ENCODE data around the gene EML4. TPM values are rescaled to one million over a fixed set of nuclear protein-coding genes. Genes with fewer than 3 reads are reported as not detected.

The EML4 gene
- total RNA-seq, 4 donors from 2014 or later: 14.5 to 23.2 (median 17.8) TPM

- no peaks in the 10 kb centered on the region for H3K4me1 ChIP-seq
- peaks cover 5 to 33% (median 18%) of the 10 kb centered on the region in 4 donors for H3K36me3 ChIP-seq
- H3K27ac ChIP-seq (replicated peaks in 1 of 4): no peak overlapping the region
- no peaks in the 10 kb centered on the region for H3K27me3 ChIP-seq
- no peak overlapping the region for H3K4me3 ChIP-seq
- 96% methylated on average over 6 of the region's 6 CpGs for WGBS
- no peaks in the 10 kb centered on the region for H3K9me3 ChIP-seq
- intact Hi-C loops (cut with DNase I): no loop called here
- TF ChIP-seq CTCF (IDR thresholded peaks at IDR 0.05) (no peak), EP300 (IDR thresholded peaks at IDR 0.05) (no peak), POLR2AphosphoS5 (IDR thresholded peaks at IDR 0.05) (no peak), POLR2A (IDR thresholded peaks at IDR 0.05; ENCODE audit: low read depth) (no peak)
- DNase-seq (ENCODE audit: extremely low spot score): no peak
Measured at GRCh38 chr2:42315844-42316470, 146.8 kb downstream of the EML4 start.

- Histone ChIP-seq H3K36me3 (peaks cover 5 to 33% (median 18%) of the 10 kb centered on the region in 4 donors), H3K27ac (replicated peaks in 1 of 4) (no peak overlapping the region), H3K4me3 (no peak overlapping the region), H3K9me3 (no peaks in the 10 kb centered on the region), H3K4me1 (no peaks in the 10 kb centered on the region), H3K27me3 (no peaks in the 10 kb centered on the region)
- 80% methylated on average over 3 of the region's 3 CpGs for WGBS
- intact Hi-C loops (cut with DNase I): no loop called here
- TF ChIP-seq POLR2A (IDR thresholded peaks at IDR 0.05; ENCODE audit: low read depth): no peak
- no peak for TF ChIP-seq POLR2AphosphoS5 (IDR thresholded peaks at IDR 0.05)
- no peak for TF ChIP-seq CTCF (IDR thresholded peaks at IDR 0.05)
- no peak for TF ChIP-seq EP300 (IDR thresholded peaks at IDR 0.05)
- no peak for DNase-seq (ENCODE audit: extremely low spot score)
Measured at GRCh38 chr2:42316910-42317309, 147.8 kb downstream of the EML4 start.

- Histone ChIP-seq H3K9me3 (no peaks in the 10 kb centered on the region), H3K4me3 (no peak overlapping the region), H3K27me3 (no peaks in the 10 kb centered on the region), H3K27ac (replicated peaks in 1 of 4) (no peak overlapping the region), H3K4me1 (no peaks in the 10 kb centered on the region), H3K36me3 (peaks cover 5 to 33% (median 18%) of the 10 kb centered on the region in 4 donors)
- no peak for DNase-seq (ENCODE audit: extremely low spot score)
- intact Hi-C loops (cut with DNase I): no loop called here
- 92% methylated on average over 3 of the region's 3 CpGs for WGBS
- no peak for TF ChIP-seq EP300 (IDR thresholded peaks at IDR 0.05)
- TF ChIP-seq POLR2AphosphoS5 (IDR thresholded peaks at IDR 0.05): no peak
- no peak for TF ChIP-seq CTCF (IDR thresholded peaks at IDR 0.05)
- TF ChIP-seq POLR2A (IDR thresholded peaks at IDR 0.05; ENCODE audit: low read depth): no peak
Measured at GRCh38 chr2:42317486-42317885, 148.3 kb downstream of the EML4 start.

DNA sequence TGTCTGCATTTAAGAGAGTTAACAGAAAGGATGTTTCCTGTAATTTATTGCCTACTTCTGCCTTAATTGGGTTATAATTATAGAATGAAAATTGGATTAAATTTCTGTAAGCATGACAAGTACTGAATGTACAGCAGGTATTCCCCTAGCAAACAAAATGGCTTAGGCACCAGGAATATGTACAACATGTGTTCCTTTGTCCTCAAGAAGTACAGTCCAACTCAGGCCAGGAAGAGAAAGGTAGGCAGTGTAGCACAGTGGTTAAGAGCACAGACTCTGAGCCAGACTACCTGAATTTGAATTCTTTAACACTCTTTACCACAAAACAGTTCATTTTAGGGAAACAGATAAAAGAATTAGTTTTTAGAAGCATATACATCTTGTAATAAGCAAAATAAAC is 148.8 kb downstream of the EML4 start:
- intact Hi-C loops (cut with DNase I): no loop called here
- no peaks in the 10 kb centered on the region for H3K27me3 ChIP-seq
- H3K9me3 ChIP-seq: no peaks in the 10 kb centered on the region
- DNase-seq (ENCODE audit: extremely low spot score): no peak
- no peak overlapping the region for H3K27ac ChIP-seq (replicated peaks in 1 of 4)
- no peak for TF ChIP-seq EP300 (IDR thresholded peaks at IDR 0.05)
- no peak for TF ChIP-seq POLR2A (IDR thresholded peaks at IDR 0.05; ENCODE audit: low read depth)
- TF ChIP-seq CTCF (IDR thresholded peaks at IDR 0.05): no peak
- TF ChIP-seq POLR2AphosphoS5 (IDR thresholded peaks at IDR 0.05): no peak
- H3K4me3 ChIP-seq: no peak overlapping the region
- no peaks in the 10 kb centered on the region for H3K4me1 ChIP-seq
- H3K36me3 ChIP-seq: peaks cover 5 to 33% (median 18%) of the 10 kb centered on the region in 4 donors

GRCh38 chr2:42319265-42319664 is 150.1 kb downstream of the EML4 start:
- DNase-seq (ENCODE audit: extremely low spot score): no peak
- peaks cover 5 to 33% (median 18%) of the 10 kb centered on the region in 4 donors for H3K36me3 ChIP-seq
- 92% methylated on average over 5 of the region's 5 CpGs for WGBS
- no peaks in the 10 kb centered on the region for H3K27me3 ChIP-seq
- intact Hi-C loops (cut with DNase I): no loop called here
- no peak overlapping the region for H3K27ac ChIP-seq (replicated peaks in 1 of 4)
- no peak for TF ChIP-seq POLR2A (IDR thresholded peaks at IDR 0.05; ENCODE audit: low read depth)
- no peak for TF ChIP-seq CTCF (IDR thresholded peaks at IDR 0.05)
- no peak for TF ChIP-seq EP300 (IDR thresholded peaks at IDR 0.05)
- TF ChIP-seq POLR2AphosphoS5 (IDR thresholded peaks at IDR 0.05): no peak
- H3K9me3 ChIP-seq: no peaks in the 10 kb centered on the region
- H3K4me1 ChIP-seq: no peaks in the 10 kb centered on the region
- no peak overlapping the region for H3K4me3 ChIP-seq
